Embryonic facial prominence (tissue), 1 donor: ENCODE data around the gene OLFM2.
"Not testable (repeated sequence)": the region's sequence is repeated elsewhere in the genome, so short reads cannot be mapped to it uniquely, and the experiment has no call there.

Source experiments
- DNase-seq: peaks from one replicate; pipeline ENCODE4 v3.0.0-alpha.2; 2016; ENCODE audit errors: extremely low spot score

Gene OLFM2

DNA sequence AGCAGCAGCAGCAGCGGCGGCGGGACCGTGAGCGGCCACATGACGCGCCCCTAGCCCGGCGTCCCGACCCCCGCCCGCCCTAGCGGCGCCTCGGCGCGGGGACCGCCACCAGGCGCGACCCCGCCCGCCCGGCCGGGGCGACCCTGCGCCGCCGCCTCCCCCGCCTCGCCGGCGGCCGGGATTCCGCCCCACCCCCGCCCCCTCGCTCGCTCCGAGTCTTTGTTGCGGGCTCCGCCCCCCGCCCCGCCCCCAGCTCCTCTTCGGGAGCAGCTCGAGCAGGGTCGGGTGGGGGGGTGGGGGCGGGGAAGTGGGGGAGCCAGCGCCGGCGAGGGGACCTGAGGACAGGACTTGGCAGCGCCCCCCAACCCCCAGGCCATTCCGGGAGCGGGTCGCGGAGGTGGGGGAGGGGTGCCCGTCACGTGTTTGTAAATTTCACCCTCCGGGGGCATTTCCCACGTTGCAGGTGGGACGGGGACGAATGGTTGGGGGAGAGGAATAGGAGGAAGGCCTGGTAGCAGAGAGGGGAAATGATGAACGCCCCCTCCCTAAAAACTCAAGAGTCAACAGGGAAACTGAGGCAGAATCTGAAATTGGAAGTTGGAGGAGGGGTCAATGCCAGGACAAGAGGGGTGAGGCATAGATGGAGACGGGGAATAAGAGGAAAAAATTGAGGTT, at the start of gene OLFM2:
OLFM2 (minus strand) TSS at position 190 of the 675 bp plus-strand sequence; CDS start at position 41, 149 bp downstream.
- no peak for DNase-seq

DNA sequence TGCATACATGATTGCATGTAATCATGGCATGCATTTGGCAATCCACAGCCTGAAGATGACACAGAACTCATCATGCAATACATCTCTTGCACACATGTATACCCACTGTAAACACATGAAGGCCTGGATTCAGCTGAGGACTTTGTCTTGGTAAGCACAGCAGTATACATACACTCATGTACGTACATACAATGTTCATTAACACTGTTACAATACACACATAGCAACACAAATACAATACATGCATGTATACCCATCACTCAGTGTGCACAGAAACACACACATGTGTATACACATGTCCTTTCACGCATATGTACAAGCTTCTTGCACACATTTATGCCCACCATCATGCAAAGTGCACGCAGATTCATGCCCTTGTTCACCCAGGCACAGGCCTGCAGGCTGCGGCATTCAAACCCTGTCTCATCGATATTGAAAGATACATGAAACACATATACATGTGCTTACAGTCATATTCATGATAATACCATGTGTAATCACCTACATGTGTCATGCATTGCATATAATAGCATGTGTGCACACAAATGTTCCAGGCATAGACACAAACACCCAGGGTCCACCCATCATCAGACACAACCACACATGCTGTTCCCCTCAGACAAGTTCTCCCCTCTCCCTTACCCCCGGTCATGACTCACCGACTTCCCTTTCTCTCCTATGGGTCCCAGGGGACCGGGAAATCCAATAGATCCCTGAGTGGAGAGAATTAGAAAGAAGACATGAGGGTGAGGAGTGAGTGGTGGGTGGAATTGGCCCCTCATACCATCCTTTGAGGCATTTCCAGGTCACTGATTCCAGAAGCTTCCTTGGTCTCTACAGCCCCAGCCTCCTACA, 45.3 kb upstream of the OLFM2 start:
- no peak for DNase-seq

DNA sequence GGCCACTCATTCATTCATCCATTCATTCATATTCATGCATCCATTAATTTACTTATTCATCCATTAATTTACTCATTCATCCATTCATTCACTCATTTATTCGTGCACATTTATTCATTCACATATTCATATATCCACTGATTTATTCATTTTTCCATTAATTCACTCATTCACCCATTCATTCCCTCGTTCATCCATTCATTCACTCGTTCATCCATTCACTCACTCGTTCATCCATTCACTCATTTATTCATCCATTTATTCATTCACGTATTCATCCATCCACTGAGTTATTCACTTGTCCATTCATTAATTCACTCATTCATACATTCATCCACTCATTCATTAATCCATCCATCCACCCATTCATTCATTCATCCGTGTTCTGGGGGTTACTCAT, 35.8 kb upstream of the OLFM2 start:
- no peak for DNase-seq

DNA sequence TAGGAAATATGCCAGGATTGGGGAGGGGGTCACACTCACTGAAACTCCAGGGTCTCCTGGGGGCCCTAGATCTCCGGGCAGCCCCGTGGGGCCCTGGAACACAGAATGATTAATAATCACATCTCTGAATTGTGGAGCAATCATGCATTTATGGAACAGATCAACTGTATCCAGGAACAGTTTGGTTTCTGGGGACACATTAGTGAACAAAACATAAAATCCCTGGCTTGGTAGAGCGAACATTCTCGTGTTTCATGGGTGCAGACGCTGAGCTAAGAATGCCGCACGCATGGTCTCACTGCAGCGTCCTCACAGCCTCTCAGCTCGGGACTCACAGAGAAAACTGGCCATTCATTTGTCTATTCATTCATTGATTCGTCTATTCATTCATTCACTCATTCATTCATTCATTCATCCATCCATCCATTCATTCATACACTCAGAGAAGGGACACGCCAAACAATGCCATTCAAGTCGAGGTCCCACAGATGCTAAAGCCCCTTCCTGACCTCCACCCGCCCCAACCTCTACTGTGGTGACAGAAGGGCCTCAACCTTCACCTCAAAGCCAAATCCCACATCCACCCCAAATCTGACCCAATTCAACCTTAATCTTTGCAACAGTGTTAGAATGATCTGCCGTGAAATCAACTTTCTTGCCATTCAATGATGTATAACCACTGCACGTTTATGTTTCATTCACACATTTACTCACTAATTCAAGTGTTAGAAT, 35.0 kb upstream of the OLFM2 start:
- no peak for DNase-seq

DNA sequence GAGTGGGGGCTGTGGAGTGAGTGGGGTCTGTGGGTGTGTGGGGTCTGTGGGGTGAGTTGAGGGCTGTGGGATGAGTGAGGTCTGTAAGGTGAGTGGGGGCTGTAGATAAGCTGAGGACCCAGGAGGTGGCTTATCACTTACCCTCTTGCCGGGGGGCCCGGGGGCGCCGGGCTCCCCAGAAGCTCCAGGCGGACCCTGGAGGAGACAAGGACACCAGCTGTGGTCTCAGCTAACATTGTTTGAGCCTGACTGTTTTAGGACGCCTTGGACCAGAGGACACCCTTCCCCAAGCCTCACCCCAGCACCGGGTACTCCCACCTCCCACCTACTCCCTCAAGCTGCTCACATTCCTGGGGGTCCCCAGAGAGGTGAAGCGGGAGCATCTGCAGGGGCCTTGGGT, 34.2 kb upstream of the OLFM2 start:
- no peak for DNase-seq

DNA sequence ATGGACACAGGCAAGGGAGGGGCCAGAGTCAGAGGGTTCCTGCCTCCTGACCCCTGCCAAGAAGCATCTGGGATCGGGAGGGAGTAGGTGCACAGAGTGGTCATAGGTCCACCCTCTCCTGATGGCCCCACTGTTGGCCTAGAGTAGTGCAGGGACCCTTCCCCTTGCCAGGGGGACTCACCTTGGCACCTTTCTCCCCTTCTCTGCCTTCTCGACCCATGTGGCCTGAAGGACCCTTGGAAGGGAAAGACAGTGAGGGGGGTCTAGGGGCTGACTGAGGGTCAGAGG, 33.3 kb upstream of the OLFM2 start:
- DNase-seq: no peak

DNA sequence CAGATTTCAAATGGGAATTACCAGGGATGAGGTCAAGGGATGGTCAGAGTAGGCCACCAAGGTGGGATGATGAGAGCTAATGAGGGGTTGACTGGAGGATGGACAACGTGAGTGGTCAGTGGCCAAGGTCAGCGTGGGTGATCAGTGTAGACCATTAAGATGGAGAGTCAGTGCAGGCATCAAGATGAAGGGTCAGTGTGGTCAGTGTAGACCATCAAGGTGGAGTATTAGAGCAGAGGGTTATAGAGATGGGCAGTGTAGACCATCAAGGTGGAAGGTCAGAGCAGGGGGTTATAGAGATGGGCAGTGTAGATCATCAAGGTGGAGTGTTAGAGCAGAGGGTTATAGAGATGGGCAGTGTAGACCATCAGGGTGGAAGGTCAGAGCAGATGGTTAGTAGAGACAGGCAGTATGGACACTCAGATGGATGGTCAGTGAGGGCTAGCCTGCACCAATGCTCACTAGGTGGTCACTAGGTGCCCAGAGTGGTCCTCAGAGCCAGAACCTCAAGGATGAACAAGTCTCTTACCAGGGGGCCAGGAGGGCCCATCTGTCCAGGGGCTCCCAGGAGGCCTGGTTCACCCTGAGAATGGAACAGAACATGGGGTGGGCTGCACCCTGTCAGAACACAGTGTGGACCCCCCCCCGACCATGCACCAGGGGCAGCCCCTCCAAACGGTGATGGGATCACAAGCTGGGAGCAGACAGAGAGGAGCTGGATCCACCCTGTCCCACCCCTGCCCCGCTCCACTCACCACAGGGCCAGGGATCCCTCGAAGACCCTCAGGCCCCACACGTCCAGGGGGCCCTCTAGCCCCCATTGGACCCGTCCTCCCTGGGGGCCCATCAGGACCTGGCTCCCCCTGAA, 32.7 kb upstream of the OLFM2 start:
- no peak for DNase-seq

DNA sequence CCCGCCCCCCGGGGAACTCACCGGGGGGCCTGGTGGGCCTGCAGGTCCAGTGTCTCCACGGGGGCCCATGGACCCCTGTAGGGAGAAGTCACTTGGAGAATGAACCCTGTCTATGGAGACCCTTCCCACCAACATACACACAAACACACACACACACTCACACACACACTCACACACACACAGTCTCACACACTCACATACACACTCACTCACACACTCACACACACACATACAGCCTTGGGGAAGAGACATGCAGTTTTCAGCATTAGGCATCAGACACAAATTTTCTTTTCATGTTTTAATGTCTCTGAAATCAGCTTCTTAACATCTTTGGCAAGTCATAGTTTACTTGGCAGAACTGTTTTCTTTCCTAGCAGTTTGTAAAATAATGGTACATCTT, 31.0 kb upstream of the OLFM2 start:
- no peak for DNase-seq

DNA sequence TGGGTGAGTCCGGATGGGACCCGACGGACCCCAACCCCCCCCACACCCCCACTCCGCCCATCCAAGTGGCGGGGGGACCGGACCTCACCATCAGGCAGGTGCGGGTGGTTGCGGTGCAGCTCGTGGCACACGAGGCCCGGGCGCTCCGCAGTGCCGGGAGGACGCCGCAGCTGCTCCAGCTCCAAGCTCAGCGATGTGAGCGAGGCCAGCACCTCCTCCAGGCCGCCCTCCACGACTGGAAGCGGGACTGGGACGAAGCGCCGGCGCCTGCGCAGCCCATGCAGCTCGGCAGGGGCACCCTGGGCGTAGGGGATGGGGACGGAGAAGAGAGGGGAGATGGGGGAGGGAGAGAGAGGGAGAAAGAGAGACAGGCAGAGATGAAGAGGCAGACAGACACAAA, 30.1 kb upstream of the OLFM2 start:
- no peak for DNase-seq

DNA sequence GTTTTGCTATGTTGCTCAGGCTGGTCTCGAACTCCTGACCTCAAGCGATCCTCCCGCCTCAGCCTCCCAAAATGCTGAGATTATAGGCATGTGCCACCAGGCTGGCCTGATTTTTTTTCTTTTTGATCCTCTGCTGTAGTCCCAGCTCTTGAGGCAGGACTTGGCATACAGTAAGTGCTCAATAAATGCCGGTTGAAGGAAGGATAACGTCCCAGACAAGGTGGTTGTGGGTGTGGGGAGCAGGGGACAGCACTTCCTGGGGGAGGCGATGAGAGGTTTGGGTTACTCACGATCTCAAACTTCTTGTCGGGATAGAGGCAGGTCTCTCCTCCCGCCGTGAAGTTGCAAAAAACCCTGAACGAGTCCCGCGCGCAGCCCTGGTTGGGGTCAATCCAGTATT, 29.7 kb upstream of the OLFM2 start:
- DNase-seq: no peak

DNA sequence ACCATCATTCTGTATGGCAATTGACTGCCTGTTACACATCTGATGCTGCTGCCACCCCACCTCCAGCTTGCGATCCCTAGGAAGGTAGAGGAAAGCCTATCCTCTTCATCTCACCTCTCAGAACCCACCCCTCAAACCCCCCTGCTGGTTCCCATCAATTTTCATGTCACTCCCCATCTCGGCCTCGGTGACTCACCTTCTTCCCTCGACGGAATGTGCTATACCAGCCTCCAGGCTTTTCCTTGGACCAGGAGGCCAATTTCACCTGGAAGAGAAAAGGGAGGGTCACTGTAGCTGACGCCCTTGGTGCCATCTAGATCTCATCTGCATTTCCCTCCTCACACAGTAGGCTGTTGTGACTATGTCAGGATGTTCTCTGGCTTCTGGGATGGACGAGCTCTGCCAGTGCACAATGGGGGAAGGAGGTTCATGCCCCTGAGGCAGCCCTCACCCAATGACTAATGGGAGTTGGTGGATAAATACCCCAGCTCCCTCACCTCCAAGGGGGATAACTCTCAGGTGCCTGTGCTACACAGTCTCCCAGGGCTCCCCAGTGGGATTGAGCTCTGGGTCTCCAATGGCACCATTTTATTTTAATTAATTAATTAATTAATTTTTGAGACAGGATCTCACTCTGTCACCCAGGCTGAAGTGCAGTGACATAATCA, 26.4 kb upstream of the OLFM2 start:
- no peak for DNase-seq

DNA sequence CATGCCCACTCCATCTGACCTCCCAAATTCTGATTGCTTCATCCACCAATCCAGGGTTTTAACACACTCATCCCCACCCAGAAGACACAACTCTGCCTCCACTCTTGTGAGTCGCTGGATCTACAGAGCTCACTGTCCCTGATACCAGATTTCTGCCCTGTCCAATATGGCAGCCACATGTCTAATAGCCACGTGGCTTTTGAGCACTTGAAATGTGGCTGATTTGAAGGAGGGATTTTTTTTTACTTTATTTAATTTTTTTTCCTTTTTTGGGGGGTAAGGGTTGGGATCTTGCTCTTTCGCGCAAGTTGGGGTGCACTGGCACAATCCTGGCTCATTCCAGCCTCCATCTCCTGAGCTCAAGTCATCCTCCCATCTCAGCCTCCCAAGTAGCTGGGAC, 24.8 kb upstream of the OLFM2 start:
- no peak for DNase-seq

DNA sequence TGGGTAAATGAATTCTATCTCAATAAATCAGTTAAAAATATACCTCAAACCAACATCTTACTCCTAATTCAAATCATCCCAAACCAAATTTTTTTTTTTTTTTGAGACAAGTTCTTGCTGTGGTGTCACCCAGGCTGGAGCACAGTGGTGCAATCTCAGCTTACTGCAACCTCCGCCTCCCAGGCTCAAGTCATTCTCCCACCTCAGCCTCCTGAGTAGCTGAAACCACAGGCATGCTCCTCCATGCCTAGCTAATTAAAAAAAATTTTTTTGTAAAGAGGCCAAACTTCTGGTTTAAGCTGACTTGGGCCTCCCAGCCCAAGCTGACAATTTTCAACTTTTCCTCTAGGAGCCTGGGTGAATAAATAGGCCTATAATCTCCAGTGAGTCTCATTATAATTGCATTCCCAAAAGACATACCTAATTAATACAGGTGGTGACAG, 22.1 kb upstream of the OLFM2 start:
- no peak for DNase-seq

DNA sequence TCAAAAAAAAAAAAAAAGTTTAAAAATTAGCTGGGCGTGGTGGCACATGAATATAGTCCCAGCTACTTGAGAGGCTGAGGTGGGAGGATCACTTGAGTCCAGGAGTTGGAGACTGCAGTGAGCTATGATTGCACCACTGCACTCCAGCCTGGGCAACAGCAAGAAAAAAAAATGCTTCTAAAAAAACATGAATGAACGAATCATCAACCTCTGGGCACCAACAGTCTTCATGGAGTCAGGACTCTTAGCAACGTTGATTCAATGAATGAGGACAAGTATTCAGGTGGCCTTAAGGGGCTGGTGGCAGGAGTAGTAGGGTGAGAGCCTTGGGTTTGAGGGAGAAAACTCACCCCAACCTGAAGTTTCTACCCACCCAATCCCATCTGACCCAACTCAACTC, 20.6 kb upstream of the OLFM2 start:
- no peak for DNase-seq

DNA sequence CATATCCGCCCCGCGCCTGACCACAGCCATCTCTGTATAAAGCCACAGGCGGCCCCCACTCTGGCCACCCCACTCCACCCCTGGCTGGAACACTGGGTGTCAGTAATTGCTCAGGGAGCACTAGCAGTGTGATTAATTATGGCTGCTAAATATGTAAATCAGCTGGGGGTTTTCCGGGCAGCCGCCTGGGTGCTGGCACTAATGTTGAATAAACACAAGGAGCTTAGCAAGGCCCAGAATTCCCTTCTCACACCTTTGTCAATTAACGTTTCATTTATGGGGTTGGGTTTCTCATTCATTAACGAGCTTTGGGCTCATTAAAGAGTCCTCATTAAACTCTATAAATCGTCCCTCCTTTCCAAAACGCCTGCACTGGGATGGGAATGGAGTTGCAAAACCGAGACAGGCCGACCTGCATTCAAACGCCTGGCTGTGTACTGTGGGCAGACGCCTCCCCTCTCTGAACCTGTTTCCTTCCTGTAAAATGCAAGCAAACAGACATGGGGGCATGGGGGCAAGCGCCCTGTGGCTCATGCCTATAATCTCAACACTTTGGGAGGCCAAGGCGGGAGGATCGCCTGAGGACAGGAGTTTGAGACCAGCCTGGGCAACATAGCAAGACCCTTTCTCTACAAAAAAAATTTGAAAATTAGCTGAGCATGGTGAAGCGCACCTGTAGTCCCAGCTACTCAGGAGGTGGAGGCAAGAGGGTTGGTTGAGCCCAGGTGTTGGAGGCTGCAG, 17.7 kb upstream of the OLFM2 start:
- no peak for DNase-seq

DNA sequence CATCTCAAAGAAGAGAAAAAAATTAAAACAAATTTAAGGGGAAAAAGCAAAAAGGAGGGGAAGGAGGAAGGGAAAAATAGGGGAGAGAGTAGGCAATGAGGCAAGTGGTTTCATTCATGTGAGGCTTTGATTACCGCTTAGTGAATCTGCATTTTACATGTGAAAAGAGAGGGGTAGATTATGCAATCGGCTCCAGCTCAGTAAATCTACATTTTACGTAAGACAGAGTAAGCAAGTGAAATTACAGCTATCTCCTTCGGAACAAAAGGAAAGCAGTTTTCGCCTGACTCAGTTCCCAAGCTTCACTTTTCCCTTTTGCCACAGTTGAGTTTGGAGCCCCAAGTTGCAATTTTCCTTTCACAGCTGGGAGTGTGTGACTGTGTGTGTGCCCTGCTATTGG, 16.0 kb upstream of the OLFM2 start:
- no peak for DNase-seq

DNA sequence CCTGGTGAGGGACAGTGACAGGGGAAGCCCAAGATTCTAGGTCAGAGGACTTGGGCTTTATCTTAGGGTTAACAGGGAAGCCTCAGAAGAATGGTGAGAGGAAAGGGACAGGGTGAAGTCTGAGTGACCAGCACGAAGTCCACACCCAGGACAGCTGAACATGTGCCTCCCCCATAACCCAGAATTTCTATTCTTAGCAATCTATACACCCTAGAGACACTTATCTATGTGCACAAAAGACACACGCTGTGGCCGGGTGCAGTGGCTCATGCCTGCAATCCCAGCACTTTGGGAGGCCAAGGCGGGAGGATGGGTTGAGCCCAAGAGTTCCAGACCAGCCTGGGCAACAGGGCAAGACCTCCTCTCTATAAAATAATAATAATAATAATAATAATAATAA, 11.1 kb upstream of the OLFM2 start:
- DNase-seq: no peak

DNA sequence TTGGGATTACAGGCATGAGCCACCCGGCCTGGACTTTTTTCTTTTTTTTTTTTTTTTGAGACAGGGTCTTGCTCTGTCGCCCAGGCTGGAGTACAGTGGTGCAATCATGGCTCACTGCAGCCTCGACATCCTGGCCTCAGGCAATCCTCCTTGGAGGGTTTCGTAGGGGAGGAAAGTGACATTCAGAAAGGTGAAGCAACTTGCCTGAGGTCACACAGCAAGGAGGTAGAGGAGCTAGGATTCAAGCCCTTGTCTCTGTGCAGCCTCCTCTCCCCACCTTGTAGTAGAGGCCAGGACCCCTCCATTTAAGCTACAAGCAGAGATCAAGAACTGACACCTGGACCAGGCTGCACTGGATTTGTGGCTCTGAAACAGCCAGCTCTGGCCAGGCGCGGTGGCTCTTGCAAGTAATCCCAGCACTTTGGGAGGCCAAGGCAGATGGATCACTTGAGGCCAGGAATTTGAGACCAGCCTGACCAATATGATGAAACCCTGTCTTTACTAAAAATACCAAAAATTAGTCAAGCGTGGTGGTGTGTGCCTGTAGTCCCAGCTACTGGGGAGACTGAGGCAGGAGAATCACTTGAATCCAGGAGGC, 10.3 kb upstream of the OLFM2 start:
- DNase-seq: not testable (repeated sequence)

DNA sequence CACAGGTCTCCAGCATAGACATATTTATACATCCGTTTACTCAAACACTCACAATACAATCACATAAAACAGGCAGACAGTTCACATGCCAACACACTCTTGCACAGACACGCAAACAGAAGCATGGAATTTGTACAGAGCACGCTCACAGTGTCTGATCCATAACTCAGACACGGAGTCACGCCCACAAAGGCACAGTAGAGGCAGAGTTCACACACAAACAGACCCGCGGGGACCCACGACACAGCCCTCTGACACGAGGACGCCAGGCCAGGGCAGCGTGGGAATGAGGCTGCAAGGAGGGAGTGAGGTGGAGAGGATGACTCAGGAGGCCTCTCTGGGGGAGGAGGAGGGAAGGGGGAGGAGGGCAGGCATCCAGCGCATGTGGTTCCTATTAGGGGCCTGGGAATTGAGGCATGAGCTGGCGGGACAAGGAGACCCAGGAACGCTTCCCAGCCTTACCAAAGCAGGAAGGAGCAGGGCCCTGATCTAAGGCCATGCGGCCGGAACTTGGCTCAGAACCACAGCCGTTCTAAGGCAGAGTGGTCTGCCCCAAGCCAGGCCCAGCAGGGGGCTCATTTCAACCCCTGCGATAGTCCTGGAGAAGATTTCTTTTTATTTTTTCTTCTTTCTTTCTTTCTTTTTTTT, 9.1 kb upstream of the OLFM2 start:
- peak; percentile 87 for DNase-seq

DNA sequence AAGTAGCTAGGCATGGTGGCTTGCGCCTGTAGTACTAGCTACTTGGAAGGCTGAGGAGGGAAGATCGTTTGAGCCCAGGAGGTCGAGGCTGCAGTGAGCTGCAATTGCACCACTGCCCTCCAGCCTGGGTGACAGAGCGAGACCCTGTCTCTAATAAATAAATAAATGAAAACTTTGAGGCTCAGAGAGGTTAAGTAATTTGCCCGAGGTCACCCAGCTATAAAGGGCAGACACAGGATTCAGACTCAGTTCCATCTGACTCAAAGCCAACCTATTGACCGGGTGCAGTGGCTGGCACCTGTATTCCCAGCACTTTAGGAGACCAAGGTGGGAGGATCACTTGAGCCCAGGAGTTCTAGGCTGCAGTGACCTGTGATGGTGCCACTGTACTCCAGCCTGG, 7.4 kb upstream of the OLFM2 start:
- no peak for DNase-seq
